Ascending aorta (tissue), 2 donors: ENCODE data around the gene CDH7. TPM values are rescaled to one million over a fixed set of nuclear protein-coding genes. Genes with fewer than 3 reads are reported as not detected.

Experiments
- DNase-seq, 2 donors: peaks; one replicate each; pipeline ENCODE4 v3.0.0-alpha.2; 2019; ENCODE audit warnings: low spot score in 2 of 2
- H3K27ac ChIP-seq, 2 donors: fragments of 200-600 bp; sonication (generic); one replicate each; pipeline ENCODE4 v1.5.1; 2016 to 2017; ENCODE audit warnings: mild to moderate bottlenecking in 1 of 2
- H3K27me3 ChIP-seq: fragments of 200-600 bp; sonication (generic); one replicate; pipeline ENCODE4 v1.5.1; 2017
- H3K36me3 ChIP-seq, 2 donors: fragments of 200-600 bp; sonication (generic); one replicate each; pipeline ENCODE4 v1.5.1; 2016
- H3K4me1 ChIP-seq, 2 donors: fragments of 200-600 bp; sonication (generic); one replicate each; pipeline ENCODE4 v1.5.1; 2016 to 2017; ENCODE audit warnings: mild to moderate bottlenecking in 1 of 2
- H3K4me3 ChIP-seq, 2 donors: fragments of 200-600 bp; sonication (generic); one replicate each; pipeline ENCODE4 v1.5.1; 2016 to 2017; ENCODE audit warnings: mild to moderate bottlenecking in 1 of 2
- H3K9me3 ChIP-seq, 2 donors: fragments of 200-600 bp; sonication (generic); one replicate each; pipeline ENCODE4 v1.5.1; 2016
- CTCF ChIP-seq, 3 experiments: fragments of 200-600 bp in 2 of 3; fragments of 450-650 bp in 1 of 3; sonication (generic) in 2 of 3; IDR thresholded peaks; one replicate each; pipeline ENCODE4 v1.5.1; 2016 to 2019; ENCODE audit warnings: antibody characterized with exemption in 3 of 3, mild to moderate bottlenecking in 1 of 3, moderate library complexity in 1 of 3
- intact Hi-C: fragments of 100-400 bp; cut with DNase I; formaldehyde crosslinking; loops from one replicate; pipeline ENCODE4 v1.15.1; 2023
- total RNA-seq: library from RNA; depleted of rRNA; stranded (reverse); fragments of >200 nt; gene quantifications from one replicate; pipeline ENCODE4 v1.1.0, GENCODE V29; 2016

CDH7 gene
- total RNA-seq, 1 donor from 2014 or later, result not detected

DNA sequence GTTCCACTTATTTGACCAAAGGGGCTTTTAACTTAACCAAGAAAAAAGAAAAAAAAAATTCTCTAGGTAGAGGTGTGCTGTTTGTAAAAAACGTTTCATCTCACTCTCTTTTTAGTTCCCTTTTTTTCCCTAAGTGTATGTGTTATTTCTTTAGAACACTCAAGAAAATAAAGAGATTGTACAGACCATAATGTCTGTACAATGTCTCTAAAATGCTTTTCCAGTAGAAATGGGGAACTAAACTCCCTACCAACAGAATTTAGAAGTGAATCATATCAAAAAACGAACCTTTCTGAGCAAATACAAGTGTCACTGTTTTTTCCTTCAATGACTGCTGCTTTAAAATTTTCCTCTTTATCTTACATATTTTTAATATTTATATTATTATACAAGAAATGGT, 72.0 kb downstream of the CDH7 start:
- no peak overlapping the region for H3K4me3 ChIP-seq
- no peaks in the 10 kb centered on the region for H3K9me3 ChIP-seq
- no peaks in the 10 kb centered on the region for H3K36me3 ChIP-seq
- no peak for TF ChIP-seq CTCF (IDR thresholded peaks at IDR 0.05)
- intact Hi-C loops, result no loop called here
- H3K4me1 ChIP-seq, result no peaks in the 10 kb centered on the region
- no peak for DNase-seq
- no peaks in the 10 kb centered on the region for H3K27me3 ChIP-seq
- no peak overlapping the region for H3K27ac ChIP-seq

GRCh38 chr18:65827444-65827843, 76.6 kb downstream of the CDH7 start:
- Histone ChIP-seq H3K4me1 (no peaks in the 10 kb centered on the region), H3K9me3 (no peaks in the 10 kb centered on the region), H3K27ac (no peak overlapping the region), H3K27me3 (no peaks in the 10 kb centered on the region), H3K36me3 (no peaks in the 10 kb centered on the region), H3K4me3 (no peak overlapping the region)
- DNase-seq, result no peak
- TF ChIP-seq CTCF (IDR thresholded peaks at IDR 0.05), result no peak
- intact Hi-C loops, result no loop called here

DNA sequence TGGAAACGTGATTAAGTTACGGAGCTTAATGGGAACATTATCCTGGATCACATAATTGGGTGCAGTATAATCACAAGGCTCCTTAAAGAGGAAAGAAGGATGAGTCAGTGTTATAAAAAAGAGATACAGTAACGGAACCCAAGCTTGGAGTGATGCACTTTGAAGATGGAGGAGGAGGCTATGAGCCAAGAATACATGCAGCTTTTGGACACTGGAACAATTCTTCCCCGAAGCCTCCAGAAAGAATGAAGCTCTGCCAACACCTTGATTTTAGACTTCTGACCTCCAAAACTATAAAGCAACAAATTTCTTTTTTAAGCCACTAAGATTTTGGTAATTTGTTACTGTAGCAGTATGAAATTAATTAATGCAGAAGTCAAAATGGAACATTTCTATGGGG, 85.1 kb downstream of the CDH7 start:
- no peaks in the 10 kb centered on the region for H3K27me3 ChIP-seq
- H3K27ac ChIP-seq, result no peak overlapping the region
- no peaks in the 10 kb centered on the region for H3K4me1 ChIP-seq
- H3K4me3 ChIP-seq, result no peak overlapping the region
- H3K36me3 ChIP-seq, result no peaks in the 10 kb centered on the region
- intact Hi-C loops, result no loop called here
- no peak for TF ChIP-seq CTCF (IDR thresholded peaks at IDR 0.05)
- no peak for DNase-seq
- no peaks in the 10 kb centered on the region for H3K9me3 ChIP-seq

GRCh38 chr18:65846107-65846506, 95.3 kb downstream of the CDH7 start:
- DNase-seq, result no peak
- H3K4me3 ChIP-seq, result no peak overlapping the region
- no peaks in the 10 kb centered on the region for H3K9me3 ChIP-seq
- intact Hi-C loops, result no loop called here
- H3K27ac ChIP-seq, result no peak overlapping the region
- no peaks in the 10 kb centered on the region for H3K4me1 ChIP-seq
- H3K36me3 ChIP-seq, result no peaks in the 10 kb centered on the region
- TF ChIP-seq CTCF (IDR thresholded peaks at IDR 0.05), result no peak
- no peaks in the 10 kb centered on the region for H3K27me3 ChIP-seq

GRCh38 chr18:65852273-65852672, 101.5 kb downstream of the CDH7 start:
- H3K9me3 ChIP-seq, result no peaks in the 10 kb centered on the region
- TF ChIP-seq CTCF (IDR thresholded peaks at IDR 0.05), result no peak
- no peak overlapping the region for H3K4me3 ChIP-seq
- DNase-seq, result no peak
- H3K27me3 ChIP-seq, result no peaks in the 10 kb centered on the region
- no peaks in the 10 kb centered on the region for H3K4me1 ChIP-seq
- no peaks in the 10 kb centered on the region for H3K36me3 ChIP-seq
- no peak overlapping the region for H3K27ac ChIP-seq
- intact Hi-C loops, result no loop called here

DNA sequence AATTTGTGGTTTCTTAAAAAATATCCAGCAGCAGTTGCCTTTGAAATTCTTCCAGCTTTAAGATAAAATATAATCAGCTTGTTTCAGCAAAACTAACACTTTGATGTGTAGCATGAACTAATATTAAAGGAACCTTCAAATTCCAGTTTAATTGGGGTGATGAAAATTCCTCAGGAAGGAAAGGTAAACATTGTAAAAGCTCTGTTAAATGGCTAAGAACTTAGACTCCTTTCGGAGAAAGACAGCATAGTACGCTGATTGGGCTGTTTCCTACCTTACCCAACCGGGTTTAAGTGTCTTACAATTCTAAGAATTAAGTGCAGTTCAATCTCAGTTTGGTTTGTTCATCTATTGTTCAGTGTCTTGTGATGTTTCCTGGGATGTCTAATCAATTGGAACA, 108.3 kb downstream of the CDH7 start:
- no peak overlapping the region for H3K4me3 ChIP-seq
- intact Hi-C loops, result no loop called here
- no peak overlapping the region for H3K27ac ChIP-seq
- no peaks in the 10 kb centered on the region for H3K9me3 ChIP-seq
- no peaks in the 10 kb centered on the region for H3K4me1 ChIP-seq
- H3K27me3 ChIP-seq, result no peaks in the 10 kb centered on the region
- DNase-seq, result no peak
- no peak for TF ChIP-seq CTCF (IDR thresholded peaks at IDR 0.05)
- H3K36me3 ChIP-seq, result no peaks in the 10 kb centered on the region
